Nephron progenitor cell (in vitro differentiated cells): Measurements from ENCODE around the gene MTIF2.
"Not testable (repeated sequence)": the region's sequence is repeated elsewhere in the genome, so short reads cannot be mapped to it uniquely, and the experiment has no call there.

ENCODE experiments used
- DNase-seq: peaks from one replicate; pipeline ENCODE4 v3.0.0; 2021
- H3K27ac Mint-ChIP-seq: 2 replicates; pipeline ENCODE4 v1.8.0; 2021; ENCODE audit warnings: mild to moderate bottlenecking, moderate library complexity, mixed read lengths
- H3K27me3 Mint-ChIP-seq: 2 replicates; pipeline ENCODE4 v1.8.0; 2021; ENCODE audit warnings: mild to moderate bottlenecking, low read depth, mixed read lengths; ENCODE audit not compliant: poor library complexity
- H3K36me3 Mint-ChIP-seq: 2 replicates; pipeline ENCODE4 v1.8.0; 2021; ENCODE audit warnings: low read depth, mixed read lengths
- H3K4me1 Mint-ChIP-seq: 2 replicates; pipeline ENCODE4 v1.8.0; 2021; ENCODE audit warnings: mixed read lengths
- H3K4me3 Mint-ChIP-seq: 2 replicates; pipeline ENCODE4 v1.8.0; 2021; ENCODE audit warnings: mild to moderate bottlenecking, moderate library complexity, mixed read lengths
- H3K9me3 Mint-ChIP-seq: 2 replicates; pipeline ENCODE4 v1.8.0; 2021; ENCODE audit warnings: mild to moderate bottlenecking, moderate library complexity, mixed read lengths
- TF ChIP-seq, protein P1 (sequence below): fragments of 200-600 bp; sonication (generic); IDR thresholded peaks from 2 replicates; pipeline ENCODE4 v1.5.0; 2021; ENCODE audit warnings: antibody characterized with exemption

Gene MTIF2

DNA sequence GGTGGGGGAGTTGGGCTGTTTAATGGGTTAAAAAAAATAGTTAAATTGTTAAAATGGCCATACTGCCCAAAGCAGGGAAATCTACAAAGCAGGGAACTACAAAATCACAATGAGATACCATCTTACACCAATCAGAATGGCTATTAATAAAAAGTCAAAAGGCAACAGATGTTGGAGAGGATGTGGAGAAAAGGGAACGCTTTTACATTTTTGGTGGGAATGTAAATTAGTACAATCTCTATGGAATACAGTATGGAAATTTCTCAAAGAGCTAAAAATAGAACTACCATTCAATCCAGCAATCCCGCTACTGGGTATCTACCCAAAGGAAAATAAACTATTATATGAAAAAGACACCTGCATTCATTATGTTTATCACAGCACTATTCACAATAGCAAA is 64.1 kb downstream of the MTIF2 start:
- peaks cover 75% of the 10 kb centered on the region for H3K36me3 Mint-ChIP-seq
- H3K4me1 Mint-ChIP-seq = no peaks in the 10 kb centered on the region
- H3K4me3 Mint-ChIP-seq = no peak overlapping the region
- peaks cover 51% of the 10 kb centered on the region for H3K9me3 Mint-ChIP-seq
- TF ChIP-seq, protein P1, sequence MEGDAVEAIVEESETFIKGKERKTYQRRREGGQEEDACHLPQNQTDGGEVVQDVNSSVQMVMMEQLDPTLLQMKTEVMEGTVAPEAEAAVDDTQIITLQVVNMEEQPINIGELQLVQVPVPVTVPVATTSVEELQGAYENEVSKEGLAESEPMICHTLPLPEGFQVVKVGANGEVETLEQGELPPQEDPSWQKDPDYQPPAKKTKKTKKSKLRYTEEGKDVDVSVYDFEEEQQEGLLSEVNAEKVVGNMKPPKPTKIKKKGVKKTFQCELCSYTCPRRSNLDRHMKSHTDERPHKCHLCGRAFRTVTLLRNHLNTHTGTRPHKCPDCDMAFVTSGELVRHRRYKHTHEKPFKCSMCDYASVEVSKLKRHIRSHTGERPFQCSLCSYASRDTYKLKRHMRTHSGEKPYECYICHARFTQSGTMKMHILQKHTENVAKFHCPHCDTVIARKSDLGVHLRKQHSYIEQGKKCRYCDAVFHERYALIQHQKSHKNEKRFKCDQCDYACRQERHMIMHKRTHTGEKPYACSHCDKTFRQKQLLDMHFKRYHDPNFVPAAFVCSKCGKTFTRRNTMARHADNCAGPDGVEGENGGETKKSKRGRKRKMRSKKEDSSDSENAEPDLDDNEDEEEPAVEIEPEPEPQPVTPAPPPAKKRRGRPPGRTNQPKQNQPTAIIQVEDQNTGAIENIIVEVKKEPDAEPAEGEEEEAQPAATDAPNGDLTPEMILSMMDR = no peak
- DNase-seq = no peak
- no peaks in the 10 kb centered on the region for H3K27me3 Mint-ChIP-seq
- no peak overlapping the region for H3K27ac Mint-ChIP-seq

DNA sequence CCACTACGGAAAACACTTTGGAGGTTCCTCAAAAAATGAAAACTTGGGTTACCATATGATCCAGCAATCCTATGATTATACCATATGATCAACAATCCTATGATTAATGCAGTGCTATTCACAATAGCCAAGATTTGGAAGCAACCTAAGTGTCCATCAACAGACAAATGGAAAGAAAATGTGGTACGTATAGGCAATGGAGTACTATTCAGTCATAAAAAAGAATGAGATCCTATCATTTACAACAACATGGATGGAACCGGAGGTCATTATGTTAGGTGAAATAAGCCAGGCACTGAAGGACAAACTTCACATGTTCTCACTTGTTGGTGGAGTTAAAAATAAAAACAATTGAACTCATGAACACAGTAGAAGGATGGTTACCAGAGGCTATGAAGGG is 64.5 kb downstream of the MTIF2 start:
- Mint-ChIP-seq H3K9me3 (peaks cover 51% of the 10 kb centered on the region), H3K27me3 (no peaks in the 10 kb centered on the region), H3K4me1 (no peaks in the 10 kb centered on the region), H3K27ac (no peak overlapping the region), H3K4me3 (no peak overlapping the region), H3K36me3 (peaks cover 77% of the 10 kb centered on the region)
- DNase-seq = no peak
- TF ChIP-seq, protein P1 = no peak

- H3K4me1 Mint-ChIP-seq = no peaks in the 10 kb centered on the region
- H3K4me3 Mint-ChIP-seq = no peak overlapping the region
- TF ChIP-seq, protein P1 = no peak
- H3K27ac Mint-ChIP-seq = no peak overlapping the region
- H3K27me3 Mint-ChIP-seq = no peaks in the 10 kb centered on the region
- peaks cover 51% of the 10 kb centered on the region for H3K9me3 Mint-ChIP-seq
- peaks cover 91% of the 10 kb centered on the region for H3K36me3 Mint-ChIP-seq
- DNase-seq = no peak
Measured at GRCh38 chr2:55200416-55200815, 68.6 kb downstream of the MTIF2 start.

DNA sequence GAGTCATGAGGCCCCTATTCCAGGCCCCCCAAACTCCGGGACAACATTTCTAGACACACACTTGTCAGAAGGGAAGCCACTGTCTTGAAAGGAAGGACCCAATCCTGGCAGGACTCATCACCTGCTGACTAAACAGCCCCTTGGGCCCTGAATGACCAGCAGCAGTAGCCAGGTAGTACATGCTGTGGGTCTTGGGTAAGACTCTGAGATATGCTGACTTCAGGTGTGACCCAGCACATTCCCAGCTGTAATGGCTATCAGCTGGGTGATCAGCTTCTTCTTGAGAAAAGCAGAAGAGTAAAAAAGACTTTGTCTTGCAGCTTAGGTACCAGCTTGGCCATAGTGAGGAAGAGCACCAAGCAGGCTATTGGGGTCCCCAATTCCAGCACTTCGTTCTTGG is 72.5 kb downstream of the MTIF2 start:
- Mint-ChIP-seq H3K9me3 (peaks cover 25% of the 10 kb centered on the region), H3K4me3 (no peak overlapping the region), H3K36me3 (peaks cover 93% of the 10 kb centered on the region), H3K4me1 (no peaks in the 10 kb centered on the region), H3K27me3 (no peaks in the 10 kb centered on the region), H3K27ac (no peak overlapping the region)
- DNase-seq = no peak
- TF ChIP-seq, protein P1 = no peak

DNA sequence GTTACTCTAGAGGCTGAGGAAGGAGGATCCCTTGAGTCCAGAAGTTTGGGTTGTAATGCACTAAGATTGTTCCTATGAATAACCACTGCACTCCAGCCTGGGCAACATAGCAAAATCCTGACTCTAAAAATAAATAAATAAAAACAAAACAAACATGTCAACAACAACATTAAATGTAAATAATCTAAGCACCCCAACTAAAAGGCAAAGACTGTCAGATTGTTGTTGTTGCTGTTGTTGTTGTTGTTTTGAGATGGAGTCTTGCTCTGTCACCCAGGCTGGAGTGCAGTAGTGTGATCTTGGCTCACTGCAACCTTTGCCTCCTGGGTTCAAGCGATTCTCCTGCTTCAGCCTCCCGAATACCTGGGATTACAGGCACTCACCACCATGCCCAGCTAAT is 77.1 kb downstream of the MTIF2 start:
- Mint-ChIP-seq H3K9me3 (peaks cover 17% of the 10 kb centered on the region), H3K36me3 (peaks cover 81% of the 10 kb centered on the region)
- H3K27ac Mint-ChIP-seq, H3K4me3 Mint-ChIP-seq, H3K27me3 Mint-ChIP-seq, DNase-seq, H3K4me1 Mint-ChIP-seq: not testable (repeated sequence)

DNA sequence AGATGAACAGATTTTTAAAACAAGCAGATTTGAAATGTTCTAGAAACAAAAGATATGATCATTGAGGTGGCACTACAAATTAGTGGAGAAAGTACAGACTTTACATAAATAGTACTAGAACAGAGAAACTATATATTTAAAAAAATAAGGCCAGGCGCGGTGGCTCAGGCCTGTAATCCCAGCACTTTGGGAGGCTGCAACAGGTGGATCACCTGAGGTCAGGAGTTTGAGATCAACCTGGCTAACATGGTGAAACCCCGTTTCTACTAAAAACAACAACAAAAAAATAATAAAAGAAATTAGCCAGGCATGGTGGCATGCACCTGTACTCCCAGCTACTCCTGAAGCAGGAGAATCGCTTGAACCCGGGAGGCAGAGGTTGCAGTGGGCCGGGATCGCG is 82.2 kb downstream of the MTIF2 start:
- not testable (repeated sequence) for H3K27ac Mint-ChIP-seq, H3K9me3 Mint-ChIP-seq, H3K4me1 Mint-ChIP-seq, H3K27me3 Mint-ChIP-seq, H3K4me3 Mint-ChIP-seq, DNase-seq
- H3K36me3 Mint-ChIP-seq = peaks cover 36% of the 10 kb centered on the region
